Endodermal cell (in vitro differentiated cells): ENCODE data around the gene CLIC3. TPM values are rescaled to one million over a fixed set of nuclear protein-coding genes. Genes with fewer than 3 reads are reported as not detected.

Experiments used
- DNase-seq: peaks from one replicate; pipeline ENCODE4 v3.0.0-alpha.2; 2017
- H3K27ac ChIP-seq: 2 replicates; pipeline ENCODE4 v1.5.1; 2013; ENCODE audit warnings: mild to moderate bottlenecking, low read depth, low read length, moderate library complexity
- H3K27me3 ChIP-seq: 2 replicates; pipeline ENCODE4 v1.6.1; 2013; ENCODE audit warnings: mild to moderate bottlenecking, low read length, moderate library complexity; ENCODE audit not compliant: insufficient read depth, control insufficient read depth, poor library complexity, severe bottlenecking
- H3K36me3 ChIP-seq: 2 replicates; pipeline ENCODE4 v1.7.0; 2013; ENCODE audit warnings: mild to moderate bottlenecking, low read length, moderate library complexity; ENCODE audit not compliant: control insufficient read depth, insufficient read depth
- H3K4me1 ChIP-seq: one replicate; pipeline ENCODE4 v1.7.0; 2013; ENCODE audit warnings: low read length; ENCODE audit not compliant: control insufficient read depth, insufficient read depth
- H3K4me3 ChIP-seq: 2 replicates; pipeline ENCODE4 v1.5.1; 2013; ENCODE audit warnings: mild to moderate bottlenecking, low read length, moderate library complexity
- H3K9ac ChIP-seq: 2 replicates; pipeline ENCODE4 v1.6.1; 2013; ENCODE audit warnings: mild to moderate bottlenecking, low read length, moderate library complexity; ENCODE audit not compliant: poor library complexity, severe bottlenecking; ENCODE audit errors: extremely low read depth
- H3K9me3 ChIP-seq: 2 replicates; pipeline ENCODE4 v1.6.1; 2013; ENCODE audit warnings: mild to moderate bottlenecking, low read length, moderate library complexity; ENCODE audit not compliant: control insufficient read depth
- H3K27ac Mint-ChIP-seq: 2 replicates; pipeline ENCODE4 v1.8.0; 2020; ENCODE audit warnings: mixed read lengths
- H3K27me3 Mint-ChIP-seq: 2 replicates; pipeline ENCODE4 v1.8.0; 2021; ENCODE audit warnings: mild to moderate bottlenecking, mixed read lengths; ENCODE audit not compliant: insufficient read depth
- H3K36me3 Mint-ChIP-seq: 2 replicates; pipeline ENCODE4 v1.8.0; 2020; ENCODE audit warnings: low read depth, mixed read lengths
- H3K4me1 Mint-ChIP-seq: 2 replicates; pipeline ENCODE4 v1.8.0; 2020; ENCODE audit warnings: mixed read lengths
- H3K4me3 Mint-ChIP-seq: 2 replicates; pipeline ENCODE4 v1.8.0; 2020; ENCODE audit warnings: mild to moderate bottlenecking, moderate library complexity, mixed read lengths
- H3K9me3 Mint-ChIP-seq: 2 replicates; pipeline ENCODE4 v1.8.0; 2020; ENCODE audit warnings: mild to moderate bottlenecking, mixed read lengths
- CTCF ChIP-seq: fragments of 200-600 bp; sonication (generic); conservative IDR thresholded peaks from 2 replicates; pipeline ENCODE4 v1.5.0; 2021; ENCODE audit warnings: antibody characterized with exemption, mild to moderate bottlenecking
- WGBS, 2 experiments: methylation state at CpG; one replicate each; pipeline versions ENCODE4 v1.1.5 to v1.1.7; 2013; ENCODE audit warnings: missing lambda C conversion rate in 2 of 2, mixed read lengths in 1 of 2; ENCODE audit not compliant: insufficient coverage in 1 of 2, insufficient read length in 1 of 2; 5-methylcytosine and 5-hydroxymethylcytosine counted together
- total RNA-seq, 2 donors: library from RNA; stranded (reverse); fragmentation: NEBNext Ultra II Directional in 1 of 2; extraction: Animal tissue kit (Norgen Biotek cat#: 25700) in 1 of 2; gene quantifications; 2 replicates in 1 of 2; 3 replicates in 1 of 2; pipeline ENCODE4 v1.2.1, GENCODE V29; 2021

Gene CLIC3
- total RNA-seq, 2 donors from 2014 or later = 0.46 TPM; not detected in 1

DNA sequence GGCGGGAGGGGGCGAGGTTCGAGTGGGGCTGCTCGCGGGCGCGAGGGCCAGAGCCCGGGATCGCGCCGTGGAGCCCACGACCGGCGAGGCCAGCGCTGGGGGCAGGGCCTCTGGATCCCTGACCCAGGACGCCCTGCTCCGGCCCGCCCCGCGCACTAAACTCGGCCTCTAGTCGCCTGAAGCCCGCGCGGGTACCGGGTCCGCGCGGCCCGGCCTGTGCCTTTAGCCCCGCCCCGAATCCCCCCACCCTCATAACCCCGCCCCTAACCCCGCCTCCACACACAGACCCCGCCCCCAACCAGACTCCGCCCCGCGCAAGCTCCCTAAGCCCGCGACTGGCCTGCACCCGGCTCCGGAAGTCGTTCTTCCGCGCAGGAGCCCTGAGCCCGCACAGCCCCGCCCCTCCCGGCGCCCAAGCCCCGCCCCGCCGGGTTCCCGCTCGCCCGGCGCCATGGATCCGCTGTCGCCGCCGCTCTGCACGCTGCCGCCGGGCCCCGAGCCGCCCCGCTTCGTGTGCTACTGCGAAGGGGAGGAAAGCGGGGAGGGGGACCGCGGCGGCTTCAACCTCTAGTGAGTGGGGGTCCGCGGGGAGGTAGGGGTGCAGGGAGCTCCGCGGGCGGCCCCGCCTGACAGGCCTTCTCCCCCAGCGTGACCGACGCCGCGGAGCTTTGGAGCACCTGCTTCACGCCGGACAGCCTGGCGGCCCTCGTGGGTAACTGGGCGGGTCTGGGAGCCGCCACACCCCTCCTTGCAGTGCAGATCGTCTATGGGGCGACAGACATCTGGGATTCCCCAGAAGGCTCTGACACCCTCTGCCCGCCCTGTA, 4.2 kb downstream of the CLIC3 start, which contains the start of gene PAXX:
Gene PAXX, plus strand, starts transcription at position 430 of the 826 bp plus-strand sequence. Its CDS starts 22 bp downstream, at position 452.
- WGBS, 2 experiments = 4 to 17% methylated on average over 20 to 88 of the region's 92 CpGs
- Mint-ChIP-seq H3K4me3 (peak within 1 kb of the TSS; percentile 73), H3K36me3 (peaks cover 4% of the 10 kb centered on the region), H3K27me3 (peaks cover 18% of the 10 kb centered on the region), H3K27ac (no peak within 1 kb of the TSS), H3K9me3 (peaks cover 17% of the 10 kb centered on the region), H3K4me1 (peaks cover 6% of the 10 kb centered on the region)
- H3K27me3 ChIP-seq = no peaks in the 10 kb centered on the region
- no peak within 1 kb of the TSS for H3K27ac ChIP-seq
- no peak for TF ChIP-seq CTCF
- H3K4me1 ChIP-seq = peaks cover 4% of the 10 kb centered on the region
- peak within 1 kb of the TSS; percentile 47 for H3K9ac ChIP-seq
- peak within 1 kb of the TSS; percentile 90 for H3K4me3 ChIP-seq
- peak; percentile 96 for DNase-seq
- H3K9me3 ChIP-seq = peaks cover 14% of the 10 kb centered on the region
- H3K36me3 ChIP-seq = peaks cover 9% of the 10 kb centered on the region

DNA sequence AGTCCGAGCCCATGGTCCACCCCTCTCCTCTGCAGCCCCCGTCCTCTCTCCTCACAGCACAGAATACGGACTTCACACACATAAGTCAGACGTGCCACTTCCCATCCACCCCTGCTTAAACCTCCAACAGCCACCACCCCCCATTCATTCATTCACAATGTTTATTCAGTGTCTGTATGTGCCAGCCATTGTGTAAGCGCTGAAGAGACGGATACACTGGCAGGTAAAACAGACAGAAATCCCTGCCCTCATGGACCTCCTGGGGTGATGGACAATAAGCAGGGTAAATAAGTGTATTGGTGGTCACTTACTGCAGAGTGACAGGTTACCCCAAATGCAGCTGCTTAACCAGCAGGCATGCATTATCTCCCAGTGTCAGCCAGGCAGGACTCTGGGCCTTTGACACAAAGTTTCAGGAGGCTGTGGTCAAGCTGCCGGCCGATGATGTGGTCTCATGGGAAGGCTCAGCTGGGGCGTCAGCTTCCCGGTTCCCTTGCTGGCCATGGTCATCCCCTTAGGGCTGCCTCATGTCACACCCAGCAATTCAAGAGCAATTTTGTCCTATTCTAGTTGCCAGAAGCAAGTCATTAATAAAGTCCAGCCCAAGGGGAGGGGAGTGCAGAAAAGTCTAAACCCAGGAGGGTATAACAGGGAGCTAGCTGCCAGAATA, 6.0 kb downstream of the CLIC3 start:
- WGBS, 2 experiments = 87 to 88% methylated on average over 7 to 10 of the region's 10 CpGs
- no peak for TF ChIP-seq CTCF
- H3K4me3 Mint-ChIP-seq = peak overlapping the region; percentile 0

GRCh38 chr9:136988872-136989271, 7.5 kb downstream of the CLIC3 start:
- no peak for TF ChIP-seq CTCF
- Mint-ChIP-seq H3K9me3 (peaks cover 17% of the 10 kb centered on the region), H3K4me1 (peaks cover 6% of the 10 kb centered on the region), H3K4me3 (no peak overlapping the region), H3K27ac (no peak overlapping the region), H3K27me3 (peaks cover 30% of the 10 kb centered on the region), H3K36me3 (peaks cover 4% of the 10 kb centered on the region)
- H3K4me3 ChIP-seq = no peak overlapping the region
- H3K36me3 ChIP-seq = peaks cover 5% of the 10 kb centered on the region
- peaks cover 14% of the 10 kb centered on the region for H3K9me3 ChIP-seq
- no peak overlapping the region for H3K9ac ChIP-seq
- H3K27ac ChIP-seq = no peak overlapping the region
- 97 to 100% methylated on average over 4 of the region's 4 CpGs for WGBS, 2 experiments
- peaks cover 12% of the 10 kb centered on the region for H3K27me3 ChIP-seq
- DNase-seq = no peak
- no peaks in the 10 kb centered on the region for H3K4me1 ChIP-seq

More for the DNA sequence above, 6.0 kb downstream of the CLIC3 start:
- H3K36me3 Mint-ChIP-seq = peaks cover 4% of the 10 kb centered on the region
- Histone ChIP-seq H3K36me3 (peaks cover 9% of the 10 kb centered on the region), H3K27ac (no peak overlapping the region), H3K9ac (no peak overlapping the region), H3K27me3 (no peaks in the 10 kb centered on the region), H3K4me1 (no peaks in the 10 kb centered on the region), H3K9me3 (peaks cover 14% of the 10 kb centered on the region), H3K4me3 (no peak overlapping the region)
- peaks cover 26% of the 10 kb centered on the region for H3K27me3 Mint-ChIP-seq
- H3K27ac Mint-ChIP-seq = peak overlapping the region; percentile 9
- peaks cover 17% of the 10 kb centered on the region for H3K9me3 Mint-ChIP-seq
- no peak for DNase-seq
- H3K4me1 Mint-ChIP-seq = peaks cover 6% of the 10 kb centered on the region
